GM18873 (cell line): ENCODE measurements around the gene BRF1.

Experiments
- ATAC-seq: cut with Tn5 transposase; IDR thresholded peaks from one replicate; pipeline ENCODE4 v1.9.1; 2021; ENCODE audit warnings: mild to moderate bottlenecking, moderate library complexity, moderate number of reproducible peaks; ENCODE audit not compliant: unreplicated experiment, low FRiP score

Gene BRF1

GRCh38 chr14:105167303-105168092 is 133.3 kb downstream of the BRF1 start:
- ATAC-seq = no peak

- ATAC-seq = no peak
These were observed 134.1 kb downstream of the BRF1 start for GRCh38 chr14:105166571-105167302.

DNA sequence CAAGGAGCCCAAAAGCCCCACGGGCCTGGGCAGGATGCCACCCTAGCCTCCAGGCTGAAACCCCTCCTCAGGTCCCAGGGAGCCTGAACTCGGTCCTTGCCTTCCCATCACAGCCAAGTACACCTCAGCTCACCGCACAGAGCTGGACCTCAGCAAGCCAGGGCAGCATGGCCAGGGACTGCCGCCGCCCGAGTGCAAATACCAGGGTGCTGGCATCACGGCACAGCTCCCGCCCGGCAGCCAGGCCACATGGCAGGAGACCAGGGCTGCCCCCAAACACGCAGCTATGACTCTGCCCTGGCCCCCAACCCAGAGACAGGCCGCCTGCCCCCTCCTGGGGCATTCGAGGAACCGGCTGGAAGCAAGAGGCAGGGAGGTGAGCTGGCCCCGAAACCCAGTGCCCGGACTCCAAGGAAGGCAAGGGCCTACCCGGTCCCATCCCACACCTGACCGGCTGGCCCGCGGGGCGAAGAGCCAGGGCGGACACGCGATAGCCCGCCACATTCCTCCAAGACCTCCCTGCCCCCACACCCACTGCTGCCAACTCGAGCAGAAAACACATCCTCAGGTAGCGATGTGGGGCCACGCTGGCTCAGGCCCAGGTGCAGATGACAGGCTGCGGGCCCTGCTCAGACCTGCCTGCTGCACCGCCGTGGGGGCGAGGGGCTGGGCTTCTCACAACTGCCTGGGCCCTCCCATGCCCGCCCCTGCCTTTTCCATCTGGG is 134.9 kb downstream of the BRF1 start:
- no peak for ATAC-seq

DNA sequence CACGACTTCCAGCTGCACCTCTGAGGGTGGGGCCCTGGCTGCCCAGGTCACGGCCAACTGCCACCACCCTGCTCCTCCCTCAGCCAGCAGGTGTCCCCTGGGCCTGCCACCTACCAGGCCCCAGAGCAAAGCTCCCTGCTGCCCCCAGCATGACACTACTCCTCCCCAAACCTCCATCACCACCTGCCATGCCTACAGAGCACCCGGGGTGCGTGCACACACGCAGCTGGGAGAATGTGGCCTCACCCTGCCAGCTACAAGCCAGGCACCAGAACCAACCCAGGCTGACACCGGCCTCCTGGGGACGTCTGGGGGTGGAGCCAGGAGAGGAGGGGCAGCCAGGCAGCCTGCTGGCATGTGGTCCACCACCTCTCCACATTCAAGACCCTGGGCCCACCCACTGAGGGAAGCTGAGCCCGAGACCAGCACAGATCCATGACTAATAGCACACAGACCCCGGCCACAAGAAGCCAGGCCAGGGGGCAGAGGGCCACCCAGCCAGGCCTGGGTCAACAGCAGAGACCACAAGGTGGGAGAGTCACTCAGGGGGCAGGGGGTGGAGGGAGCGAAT is 135.6 kb downstream of the BRF1 start:
- ATAC-seq = no peak

DNA sequence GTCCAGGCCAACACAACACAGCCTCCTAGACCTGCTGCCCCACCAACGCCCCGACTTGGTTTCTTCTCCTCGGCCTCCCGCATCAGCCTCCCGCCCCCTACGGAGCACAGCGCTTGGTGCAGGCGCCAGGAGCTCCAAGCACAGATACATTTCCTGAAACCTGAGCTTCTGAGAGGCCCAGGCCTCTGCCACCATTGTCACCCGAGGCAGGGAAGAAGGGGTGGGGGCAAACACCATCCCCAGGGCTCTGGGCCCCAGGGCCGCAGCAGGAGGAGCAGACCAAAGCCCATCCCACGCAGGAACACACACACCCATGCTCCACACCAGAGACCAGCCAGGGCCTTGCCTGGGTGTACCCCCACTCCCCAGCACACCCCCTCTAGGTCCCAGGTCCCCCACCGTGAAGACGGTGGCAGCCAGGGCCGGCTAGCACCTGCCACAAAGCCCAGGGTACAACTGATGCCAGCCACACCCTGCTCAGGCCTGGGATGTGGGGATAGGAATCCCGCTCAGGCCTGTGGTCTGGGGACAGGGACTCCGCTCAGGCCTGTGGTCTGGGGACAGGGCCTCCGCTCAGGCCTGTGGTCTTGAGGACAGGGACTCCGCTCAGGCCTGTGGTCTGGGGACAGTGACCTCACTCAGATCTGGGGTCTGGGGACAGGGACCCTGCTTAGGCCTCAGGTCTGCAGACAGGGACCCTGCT is 137.6 kb downstream of the BRF1 start:
- no peak for ATAC-seq

- no peak for ATAC-seq
These were observed 138.2 kb downstream of the BRF1 start for GRCh38 chr14:105162669-105162979.

DNA sequence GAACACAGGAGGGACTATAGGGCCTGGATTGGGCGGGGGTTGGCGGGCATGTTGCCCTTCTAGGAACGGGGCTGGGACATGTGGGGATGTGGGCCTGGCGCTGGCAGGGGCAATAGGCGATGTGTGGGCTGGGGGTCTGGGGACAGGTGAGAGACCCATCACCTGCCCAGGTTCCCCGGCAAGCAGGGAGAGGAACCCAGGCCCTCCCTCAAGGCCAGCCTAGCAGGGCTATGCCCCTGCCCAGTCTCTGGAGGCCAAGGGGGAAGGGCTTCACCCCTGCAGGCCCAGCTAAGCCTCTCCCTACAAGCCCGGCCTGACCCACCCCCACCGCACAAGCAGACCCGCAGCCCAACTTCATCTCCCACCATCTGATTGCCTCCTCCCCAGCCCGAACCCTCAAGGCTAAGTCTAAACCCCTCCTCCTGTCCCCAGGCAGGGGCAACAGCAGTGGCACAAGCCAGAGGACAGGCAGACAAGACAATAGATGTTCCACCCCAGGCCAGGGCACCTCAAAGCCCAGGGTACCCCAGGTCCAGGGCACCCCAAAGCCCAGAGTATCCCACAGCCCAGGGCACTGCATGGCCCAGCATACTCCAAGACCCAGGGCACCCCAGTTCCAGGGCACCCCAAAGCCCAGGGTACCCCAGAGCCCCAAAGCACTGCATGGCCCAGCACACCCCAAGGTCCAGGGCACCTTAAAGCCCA is 138.7 kb downstream of the BRF1 start:
- ATAC-seq = no peak

- ATAC-seq = no peak
These were observed 139.5 kb downstream of the BRF1 start for GRCh38 chr14:105161309-105161708.

DNA sequence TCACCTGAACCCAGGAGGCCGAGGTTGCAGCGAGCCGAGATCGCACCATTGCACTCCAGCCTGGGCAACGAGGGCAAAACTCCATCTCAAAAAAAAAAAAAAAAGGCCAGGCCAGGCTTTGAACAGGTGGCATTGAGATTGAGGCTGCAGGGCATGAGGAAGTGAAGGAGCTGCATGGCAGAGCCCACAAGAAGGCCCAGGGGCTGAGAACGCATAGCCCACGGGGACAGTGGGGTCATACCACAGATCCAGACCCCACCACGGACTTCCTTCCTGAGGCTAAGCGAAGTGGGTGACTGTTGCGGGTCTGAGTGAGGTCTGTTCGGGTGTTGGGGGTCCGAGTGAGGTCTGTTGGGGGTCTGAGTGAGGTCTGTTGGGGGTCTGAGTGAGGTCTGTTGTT is 140.0 kb downstream of the BRF1 start:
- ATAC-seq = no peak

DNA sequence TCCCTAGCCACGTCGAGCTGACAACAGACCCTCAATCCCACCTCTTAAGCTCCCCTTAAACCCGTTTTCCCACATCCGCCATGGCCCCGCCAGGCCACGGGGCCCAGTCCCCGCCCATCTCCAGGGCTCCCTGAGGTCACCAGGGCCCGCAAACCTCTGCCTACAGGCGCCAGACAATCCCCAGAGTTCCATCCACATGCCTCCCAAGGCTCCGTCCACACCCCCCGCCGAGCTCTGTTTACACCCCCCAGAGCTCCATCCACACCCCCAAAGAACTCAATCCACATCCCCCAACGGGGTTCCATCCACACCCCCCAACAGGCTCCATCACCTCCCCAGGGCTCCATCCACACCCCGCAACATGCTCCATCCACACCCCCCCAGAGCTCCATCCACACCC is 141.5 kb downstream of the BRF1 start:
- no peak for ATAC-seq
